ENCODE data around the gene DDX41. TPM values are rescaled to one million over a fixed set of nuclear protein-coding genes. Genes with fewer than 3 reads are reported as not detected.
"Not testable (repeated sequence)": the region's sequence is repeated elsewhere in the genome, so short reads cannot be mapped to it uniquely, and the experiment has no call there.

Gene DDX41
- total and polyA plus RNA-seq, 8 donors, result 54.9 to 263 (median 82.0) TPM

- peak; percentile 68 to 86 for DNase-seq
- intact Hi-C loops (cut with DNase I; ENCODE audit: low total_unique reads), result no loop called here
- Histone ChIP-seq H3K36me3 (peaks cover 28 to 87% (median 74%) of the 10 kb centered on the region in 4 donors), H3K27me3 (no peaks in the 10 kb centered on the region), H3K9me3 (no peaks in the 10 kb centered on the region), H3K4me1 (peaks cover 18 to 77% (median 47%) of the 10 kb centered on the region in 4 donors), H3K4me3 (no peak overlapping the region), H3K27ac (peak overlapping the region in 2 of 5 donors; percentile 89 to 90)
- WGBS, 5 donors, result 28 to 54% (median 46%) methylated on average over 23 to 26 of the region's 26 CpGs
- TF ChIP-seq POLR2A (IDR thresholded peaks at IDR 0.05), result no peak
- TF ChIP-seq CTCF (IDR thresholded peaks at IDR 0.05), result peak in 1 of 7 experiments; percentile 19
- peak in 1 of 3 donors; percentile 40 for TF ChIP-seq POLR2AphosphoS5 (IDR thresholded peaks at IDR 0.05)
Measured at GRCh38 chr5:177489119-177489716, 27.5 kb downstream of the DDX41 start.

DNA sequence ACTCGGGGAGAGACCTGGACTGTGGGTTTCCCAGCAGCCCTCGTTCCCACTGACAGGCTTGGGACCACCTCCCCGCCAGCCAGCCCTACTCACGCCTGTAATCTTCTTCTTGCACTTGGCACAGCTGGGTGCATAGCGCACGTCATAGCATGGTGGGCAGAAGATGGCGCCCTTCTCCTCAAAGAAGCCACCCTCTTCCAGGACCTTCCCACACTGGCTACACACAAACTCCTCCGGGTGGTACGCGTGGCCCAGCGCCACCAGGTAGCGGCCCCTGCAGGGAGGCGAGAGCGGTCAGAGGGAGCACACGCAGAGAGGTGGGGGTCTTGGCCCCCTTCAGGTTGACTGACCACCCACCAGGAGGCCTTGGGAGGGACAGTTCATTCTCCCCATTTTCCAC lies 28.8 kb downstream of the DDX41 start:
- TF ChIP-seq POLR2AphosphoS5 (IDR thresholded peaks at IDR 0.05) (no peak), POLR2A (IDR thresholded peaks at IDR 0.05) (no peak), EP300 (IDR thresholded peaks at IDR 0.05) (no peak), CTCF (IDR thresholded peaks at IDR 0.05) (no peak)
- H3K27ac ChIP-seq, result peak overlapping the region in 1 of 5 donors; percentile 46
- WGBS, 5 donors, result 77 to 93% (median 88%) methylated on average over 3 to 15 of the region's 15 CpGs
- H3K4me3 ChIP-seq, result no peak overlapping the region
- H3K9me3 ChIP-seq, result no peaks in the 10 kb centered on the region
- no peaks in the 10 kb centered on the region for H3K27me3 ChIP-seq
- intact Hi-C loops (cut with DNase I; ENCODE audit: low total_unique reads), result no loop called here
- peaks cover 40 to 99% (median 84%) of the 10 kb centered on the region in 4 donors for H3K36me3 ChIP-seq
- DNase-seq, result no peak
- H3K4me1 ChIP-seq, result peaks cover 8 to 77% (median 42%) of the 10 kb centered on the region in 4 donors

DNA sequence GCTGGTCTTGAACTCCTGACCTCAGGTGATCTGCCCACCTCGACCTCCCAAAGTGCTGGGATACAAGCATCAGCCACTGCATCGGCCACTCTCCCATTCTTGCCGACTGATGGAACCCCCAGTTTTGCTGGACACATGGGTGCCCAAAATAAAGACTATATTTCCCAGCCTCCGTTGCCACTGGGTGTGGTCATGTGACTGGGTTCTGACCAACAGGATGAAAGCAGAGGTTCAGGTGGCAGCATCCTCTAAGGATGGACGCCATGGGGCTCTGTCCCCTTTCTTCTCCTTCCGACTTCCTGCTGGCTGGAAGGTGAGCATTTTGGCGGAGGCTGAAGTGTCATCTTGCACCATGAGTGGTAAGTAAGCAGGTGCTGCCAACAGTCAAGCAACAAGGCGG lies 29.6 kb downstream of the DDX41 start:
- Histone ChIP-seq H3K36me3 (peaks cover 39 to 93% (median 81%) of the 10 kb centered on the region in 4 donors), H3K4me1 (peaks cover 8 to 72% (median 40%) of the 10 kb centered on the region in 4 donors), H3K27me3 (no peaks in the 10 kb centered on the region), H3K27ac (no peak overlapping the region), H3K4me3 (no peak overlapping the region), H3K9me3 (no peaks in the 10 kb centered on the region)
- TF ChIP-seq POLR2A (IDR thresholded peaks at IDR 0.05) (no peak), POLR2AphosphoS5 (IDR thresholded peaks at IDR 0.05) (no peak), CTCF (IDR thresholded peaks at IDR 0.05) (no peak), EP300 (IDR thresholded peaks at IDR 0.05) (no peak)
- intact Hi-C loops (cut with DNase I; ENCODE audit: low total_unique reads), result no loop called here
- DNase-seq, result no peak
- 86 to 94% (median 90%) methylated on average over 8 of the region's 8 CpGs for WGBS, 5 donors

DNA sequence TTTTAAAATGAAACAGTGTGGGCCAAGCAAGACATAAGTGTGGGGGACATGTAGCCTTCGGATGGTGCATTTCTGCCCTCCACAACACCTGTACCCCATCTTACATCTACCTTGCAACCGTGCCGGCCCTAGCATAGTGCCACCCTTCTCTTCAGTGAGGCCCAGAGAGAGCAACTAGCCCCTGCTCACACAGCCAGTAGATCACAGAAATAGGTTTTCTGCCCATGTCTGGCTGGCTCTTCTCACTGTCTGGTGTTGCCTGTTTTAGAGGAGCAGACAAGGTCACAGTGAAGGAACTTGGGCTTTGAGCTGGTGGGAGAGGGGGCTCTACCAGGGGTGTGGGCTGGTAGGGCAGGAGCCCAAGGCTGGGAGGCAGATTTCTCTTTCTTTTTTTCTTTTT lies 30.5 kb downstream of the DDX41 start:
- H3K4me1 ChIP-seq, result peaks cover 8 to 72% (median 37%) of the 10 kb centered on the region in 4 donors
- TF ChIP-seq EP300 (IDR thresholded peaks at IDR 0.05) (no peak), POLR2A (IDR thresholded peaks at IDR 0.05) (no peak), POLR2AphosphoS5 (IDR thresholded peaks at IDR 0.05) (no peak), CTCF (IDR thresholded peaks at IDR 0.05) (no peak)
- 88 to 98% (median 95%) methylated on average over 3 of the region's 3 CpGs for WGBS, 5 donors
- DNase-seq, result no peak
- intact Hi-C loops (cut with DNase I; ENCODE audit: low total_unique reads), result no loop called here
- H3K27me3 ChIP-seq, result no peaks in the 10 kb centered on the region
- H3K9me3 ChIP-seq, result no peaks in the 10 kb centered on the region
- no peak overlapping the region for H3K4me3 ChIP-seq
- H3K27ac ChIP-seq, result no peak overlapping the region
- H3K36me3 ChIP-seq, result peaks cover 36 to 91% (median 76%) of the 10 kb centered on the region in 4 donors

DNA sequence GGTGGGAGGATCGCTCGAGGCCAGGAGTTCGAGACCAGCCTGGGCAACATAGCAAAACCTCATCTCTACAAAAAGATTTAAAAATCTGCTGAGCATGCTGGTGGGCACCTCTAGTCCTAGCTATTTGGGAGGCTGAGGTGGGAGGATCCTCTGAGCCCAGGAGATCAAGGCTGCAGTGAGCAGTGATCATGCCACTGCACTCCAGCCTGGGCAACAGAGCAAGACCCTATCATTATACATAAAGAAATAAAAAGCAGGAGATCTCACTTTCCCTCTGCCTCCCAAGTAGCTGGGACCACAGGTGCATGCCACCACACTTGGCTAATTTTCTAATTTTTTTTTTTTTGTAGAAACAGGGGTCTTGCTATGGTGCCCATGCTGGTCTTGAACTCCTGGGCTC lies 31.0 kb downstream of the DDX41 start:
- DNase-seq; H3K9me3 ChIP-seq; intact Hi-C loops (cut with DNase I; ENCODE audit: low total_unique reads); H3K27me3 ChIP-seq; H3K4me3 ChIP-seq: not testable (repeated sequence)
- peaks cover 32 to 87% (median 72%) of the 10 kb centered on the region in 4 donors for H3K36me3 ChIP-seq
- H3K4me1 ChIP-seq, result peaks cover 8 to 71% (median 37%) of the 10 kb centered on the region in 4 donors
- 93 to 100% (median 96%) methylated on average over 3 of the region's 3 CpGs for WGBS, 5 donors
- H3K27ac ChIP-seq, result peak overlapping the region in 2 of 5 donors; percentile 16 to 26
